Limb (tissue), 2 donors: ENCODE results near the gene OSBP.
"Not testable (repeated sequence)": the region's sequence is repeated elsewhere in the genome, so short reads cannot be mapped to it uniquely, and the experiment has no call there.

Experiments
- DNase-seq, 2 donors: peaks; one replicate each; pipeline ENCODE4 v3.0.0-alpha.2; 2016; ENCODE audit errors: extremely low spot score in 2 of 2

The OSBP gene, protein sequence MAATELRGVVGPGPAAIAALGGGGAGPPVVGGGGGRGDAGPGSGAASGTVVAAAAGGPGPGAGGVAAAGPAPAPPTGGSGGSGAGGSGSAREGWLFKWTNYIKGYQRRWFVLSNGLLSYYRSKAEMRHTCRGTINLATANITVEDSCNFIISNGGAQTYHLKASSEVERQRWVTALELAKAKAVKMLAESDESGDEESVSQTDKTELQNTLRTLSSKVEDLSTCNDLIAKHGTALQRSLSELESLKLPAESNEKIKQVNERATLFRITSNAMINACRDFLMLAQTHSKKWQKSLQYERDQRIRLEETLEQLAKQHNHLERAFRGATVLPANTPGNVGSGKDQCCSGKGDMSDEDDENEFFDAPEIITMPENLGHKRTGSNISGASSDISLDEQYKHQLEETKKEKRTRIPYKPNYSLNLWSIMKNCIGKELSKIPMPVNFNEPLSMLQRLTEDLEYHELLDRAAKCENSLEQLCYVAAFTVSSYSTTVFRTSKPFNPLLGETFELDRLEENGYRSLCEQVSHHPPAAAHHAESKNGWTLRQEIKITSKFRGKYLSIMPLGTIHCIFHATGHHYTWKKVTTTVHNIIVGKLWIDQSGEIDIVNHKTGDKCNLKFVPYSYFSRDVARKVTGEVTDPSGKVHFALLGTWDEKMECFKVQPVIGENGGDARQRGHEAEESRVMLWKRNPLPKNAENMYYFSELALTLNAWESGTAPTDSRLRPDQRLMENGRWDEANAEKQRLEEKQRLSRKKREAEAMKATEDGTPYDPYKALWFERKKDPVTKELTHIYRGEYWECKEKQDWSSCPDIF

DNA sequence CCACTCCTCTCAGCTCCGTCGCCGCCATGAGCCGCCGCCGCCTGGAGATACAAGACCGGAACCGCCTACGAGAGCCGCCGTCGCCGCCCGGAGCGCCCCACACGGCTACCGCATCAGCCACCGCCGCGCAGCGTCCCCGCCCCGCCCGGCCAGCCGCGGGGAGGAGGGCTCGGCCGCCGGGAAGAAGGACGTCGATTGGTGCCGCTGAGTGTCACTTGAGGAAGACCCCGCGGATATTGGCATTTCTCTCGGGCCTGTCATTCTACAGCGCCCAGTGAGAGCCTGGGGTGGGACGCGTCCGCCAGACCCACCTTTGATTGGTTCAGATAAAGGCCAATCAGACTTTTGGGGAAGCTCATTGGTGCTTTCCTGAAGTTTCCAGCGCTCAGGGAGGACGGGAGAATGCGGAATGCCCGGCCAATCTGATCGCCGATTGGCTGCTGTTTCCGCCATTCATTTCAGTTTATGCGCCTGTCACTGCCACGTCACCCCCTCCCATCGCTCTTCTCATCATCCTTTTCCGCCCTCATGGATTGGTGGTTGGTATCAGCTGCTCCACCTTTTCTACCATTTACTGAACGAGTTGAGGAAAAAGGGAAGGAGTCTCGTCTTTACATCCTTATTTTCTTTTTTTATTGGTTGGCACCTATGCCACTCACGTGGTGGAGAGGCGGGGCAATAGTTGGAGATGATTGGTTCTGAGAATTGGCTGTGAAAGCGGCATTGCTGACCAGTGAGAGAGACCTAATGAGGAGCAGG is at the start of gene OSBP:
TSS of gene OSBP (minus strand) at position 138 of the 759 bp plus-strand sequence. CDS start at position 28, 110 bp downstream.
- peak; percentile 99 to 100 for DNase-seq

DNA sequence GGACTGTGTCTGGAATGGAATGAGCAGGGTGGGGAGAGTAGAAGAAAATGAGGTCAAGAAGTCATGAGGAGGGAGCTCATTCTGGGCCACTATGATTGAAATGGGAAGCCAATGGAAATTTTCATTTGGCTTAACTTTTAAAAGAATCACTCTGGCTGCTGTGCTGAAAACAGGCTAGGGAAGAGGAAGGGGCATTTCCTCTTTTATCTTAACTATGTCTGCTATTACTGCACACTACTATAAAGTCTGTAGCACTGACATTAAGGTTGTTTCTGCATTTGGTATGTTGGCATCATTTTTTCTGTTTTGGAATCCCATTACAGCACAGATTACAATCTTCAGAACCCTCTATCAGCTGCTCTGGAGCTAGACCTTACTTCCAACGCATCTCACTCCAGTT is 45.0 kb upstream of the OSBP start:
- no peak for DNase-seq

DNA sequence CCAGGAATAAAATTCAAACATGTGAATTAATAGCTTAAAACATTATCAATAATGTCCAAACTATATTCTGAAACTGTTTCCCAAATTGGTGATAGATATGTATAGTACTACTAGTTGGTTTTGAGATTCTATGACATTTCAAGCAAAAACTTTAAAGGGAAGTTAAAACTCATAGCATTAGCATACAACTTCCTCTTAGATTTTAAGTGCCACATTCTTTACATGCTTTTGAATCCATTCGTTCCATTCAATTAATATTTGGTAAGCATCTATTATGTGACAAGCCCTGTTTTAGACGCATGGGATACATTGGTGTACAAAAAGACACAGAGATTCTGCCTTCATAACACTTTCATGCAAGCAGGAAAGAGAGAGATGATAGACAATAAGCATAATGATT is 44.4 kb upstream of the OSBP start:
- no peak for DNase-seq

DNA sequence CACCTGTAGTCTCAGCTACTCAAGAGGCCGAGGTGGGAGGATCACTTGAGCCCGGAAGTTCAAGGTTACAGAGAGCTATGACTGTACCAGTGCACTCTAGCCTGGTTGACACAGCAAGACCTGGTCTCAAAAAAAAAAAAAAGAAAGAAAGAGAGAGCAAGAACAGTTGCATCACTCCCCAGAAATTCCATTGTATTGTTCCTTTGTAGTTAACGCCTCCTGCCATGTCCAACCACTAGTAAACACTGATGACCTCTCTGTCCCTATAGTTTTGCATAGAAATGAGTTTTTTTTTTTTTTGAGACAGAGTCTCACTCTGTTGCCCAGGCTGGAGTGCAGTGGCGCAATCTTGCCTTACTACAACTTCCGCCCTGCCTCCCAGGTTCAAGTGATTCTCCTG is 42.5 kb upstream of the OSBP start:
- DNase-seq: no peak

DNA sequence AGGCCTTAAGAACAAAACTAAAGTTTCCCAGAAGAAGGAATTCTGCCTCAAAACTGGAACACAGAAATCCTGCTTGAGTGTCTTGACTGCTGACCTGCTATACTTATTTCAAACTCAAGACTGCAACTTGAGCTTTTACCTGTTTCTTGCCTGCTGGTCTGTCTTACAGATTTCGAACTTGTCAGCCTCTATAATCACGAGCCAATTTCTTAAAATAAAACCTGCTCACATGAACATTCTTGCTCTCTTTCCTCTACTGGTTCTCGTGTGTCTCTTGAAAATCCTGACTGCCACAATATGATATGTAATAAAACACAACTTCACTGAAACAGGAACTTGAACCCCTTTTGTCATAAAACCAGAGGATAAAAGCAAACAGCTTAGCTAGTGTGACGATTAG is 39.3 kb upstream of the OSBP start:
- DNase-seq: no peak

DNA sequence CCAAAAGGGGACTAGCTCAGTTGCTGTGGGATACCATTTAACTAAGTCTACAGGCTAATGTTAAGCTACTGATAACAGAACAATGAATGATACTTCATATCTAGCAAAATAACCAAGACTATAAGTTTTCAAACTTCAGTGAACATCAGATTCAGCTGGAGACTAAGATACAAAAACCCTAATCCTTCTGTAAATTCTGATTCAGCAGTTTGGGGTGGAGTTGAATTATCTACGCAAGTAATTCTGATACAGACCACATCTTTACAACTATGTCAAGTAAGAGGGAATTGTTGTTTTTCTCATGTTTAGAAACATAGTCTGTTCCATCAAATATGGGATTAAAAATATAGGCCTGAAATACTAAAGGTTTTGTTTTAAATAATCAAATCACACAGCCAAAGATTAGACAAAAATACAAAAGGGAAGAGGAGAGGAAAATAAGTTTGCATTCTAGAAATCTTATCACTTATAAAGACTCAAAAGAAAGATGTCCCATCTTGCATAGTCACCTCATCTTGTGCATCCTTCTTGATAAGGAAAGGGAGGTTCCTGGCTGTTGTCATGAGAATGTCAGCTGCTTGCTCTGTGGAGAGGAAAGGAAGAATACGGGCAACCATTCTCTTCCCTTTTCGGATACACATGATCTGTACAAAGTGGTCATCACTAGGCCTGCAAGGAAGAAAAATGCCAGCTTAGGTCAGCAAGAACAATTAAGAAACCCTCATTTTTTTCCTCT is 31.8 kb upstream of the OSBP start:
- no peak for DNase-seq

DNA sequence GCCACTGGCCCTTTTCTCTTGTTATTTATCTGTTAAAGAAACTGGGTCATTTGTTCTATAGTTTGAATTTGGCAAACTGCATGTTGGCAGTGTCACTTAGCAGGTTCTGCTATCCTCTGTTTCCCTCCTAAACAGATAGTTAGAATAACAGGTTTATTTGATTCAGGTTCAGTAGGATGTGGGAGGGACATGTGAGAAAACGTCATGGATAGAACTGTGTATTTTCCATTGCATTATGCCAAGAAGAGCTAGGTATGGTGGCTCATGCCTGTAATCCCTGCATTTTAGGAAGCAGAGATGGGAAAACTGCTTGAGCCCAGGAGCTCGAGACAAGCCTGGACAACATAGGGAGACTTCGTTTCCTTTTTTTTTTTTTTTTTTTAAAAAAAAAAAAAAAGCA is 29.0 kb upstream of the OSBP start:
- DNase-seq: no peak

DNA sequence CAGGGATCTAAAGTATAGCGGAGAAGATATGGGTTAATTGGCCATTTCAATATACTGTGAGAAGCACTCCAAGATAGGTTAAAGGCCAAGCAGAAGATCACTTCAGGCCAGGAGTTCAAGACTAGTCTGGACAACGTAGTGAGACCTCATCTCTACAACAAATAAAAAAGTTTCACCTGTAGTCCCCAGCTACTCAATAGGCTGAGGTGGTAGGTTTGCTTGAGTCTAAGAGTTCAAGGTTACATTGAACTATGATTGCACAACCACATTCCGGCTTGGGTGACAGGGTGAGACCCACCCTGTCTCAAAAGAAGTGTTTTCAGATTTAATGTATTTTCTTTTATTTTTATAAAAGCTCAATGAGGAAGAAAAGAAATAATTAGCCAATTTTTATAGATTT is 27.8 kb upstream of the OSBP start:
- DNase-seq: no peak

DNA sequence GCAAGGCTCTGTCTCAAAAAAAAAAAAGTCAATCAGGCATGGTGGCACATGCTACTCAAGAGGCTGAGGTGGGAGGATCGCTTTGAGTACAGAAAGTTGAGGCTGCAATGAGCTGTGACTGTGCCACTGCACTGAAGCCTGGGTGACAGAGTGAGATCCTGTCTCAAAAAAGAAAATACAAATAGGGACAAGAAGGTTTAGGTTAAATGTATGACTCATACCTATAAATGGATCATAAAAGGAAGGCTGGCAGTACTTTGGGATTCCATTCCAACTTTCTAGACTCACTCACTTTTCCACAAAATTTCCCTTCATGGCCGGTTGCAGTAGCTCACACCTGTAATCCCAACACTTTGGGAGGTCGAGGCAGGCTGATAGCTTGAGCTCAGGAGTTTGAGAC is 25.6 kb upstream of the OSBP start:
- DNase-seq: no peak

DNA sequence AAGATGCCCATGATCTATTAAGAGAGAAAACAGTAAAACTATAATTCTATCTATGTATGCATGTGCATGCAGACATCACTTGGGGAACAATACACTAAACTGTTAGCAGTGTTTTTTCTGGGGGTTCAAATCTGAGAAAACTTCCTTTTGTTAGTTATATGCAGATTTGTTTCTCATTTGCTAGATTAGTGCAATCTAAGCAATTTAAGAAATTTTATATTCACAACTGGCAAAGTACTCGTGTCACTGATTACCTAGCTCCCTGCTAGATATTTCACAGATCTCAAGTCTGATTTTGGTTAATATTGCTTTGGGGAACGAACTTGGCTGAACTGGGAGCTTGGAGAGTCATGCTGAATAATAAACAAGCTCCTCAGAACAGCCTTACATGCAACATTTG is 14.9 kb upstream of the OSBP start:
- no peak for DNase-seq

DNA sequence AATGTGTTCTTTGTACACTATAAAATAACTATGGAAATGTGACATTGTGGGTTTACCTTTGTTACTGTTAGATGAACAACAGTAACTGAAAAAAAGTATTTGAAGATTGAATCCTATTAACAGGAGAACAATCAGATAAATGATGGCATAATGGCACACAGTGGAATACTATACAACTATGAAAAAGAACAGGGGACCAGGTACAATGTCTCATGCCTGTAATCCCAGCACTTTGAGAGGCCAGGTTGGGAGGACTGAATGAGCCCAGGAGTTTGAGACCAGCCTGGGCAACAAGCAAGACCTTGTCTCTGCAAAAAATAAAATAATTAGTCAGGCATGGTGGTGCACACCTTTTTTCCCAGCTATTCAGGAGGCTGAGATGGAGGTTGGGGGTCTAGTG is 14.4 kb upstream of the OSBP start:
- DNase-seq: no peak

DNA sequence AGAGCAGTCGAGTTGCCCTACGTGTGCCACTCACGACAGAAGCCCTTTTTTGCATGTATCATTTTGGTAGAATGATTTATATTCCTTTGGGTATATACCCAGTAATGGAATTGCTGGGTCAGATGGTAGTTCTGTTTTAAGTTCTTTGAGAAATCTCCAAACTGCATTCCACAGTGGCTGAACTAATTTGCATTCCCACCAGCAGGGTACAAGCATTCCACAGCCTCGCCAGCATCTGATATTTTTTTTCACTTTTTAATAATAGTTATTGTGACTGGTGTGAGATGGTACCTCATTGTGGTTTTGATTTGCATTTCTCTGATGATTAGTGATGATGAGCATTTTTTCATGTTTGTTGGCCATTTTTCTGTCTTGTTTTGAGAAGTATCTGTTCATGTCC is 11.4 kb upstream of the OSBP start:
- DNase-seq: not testable (repeated sequence)

DNA sequence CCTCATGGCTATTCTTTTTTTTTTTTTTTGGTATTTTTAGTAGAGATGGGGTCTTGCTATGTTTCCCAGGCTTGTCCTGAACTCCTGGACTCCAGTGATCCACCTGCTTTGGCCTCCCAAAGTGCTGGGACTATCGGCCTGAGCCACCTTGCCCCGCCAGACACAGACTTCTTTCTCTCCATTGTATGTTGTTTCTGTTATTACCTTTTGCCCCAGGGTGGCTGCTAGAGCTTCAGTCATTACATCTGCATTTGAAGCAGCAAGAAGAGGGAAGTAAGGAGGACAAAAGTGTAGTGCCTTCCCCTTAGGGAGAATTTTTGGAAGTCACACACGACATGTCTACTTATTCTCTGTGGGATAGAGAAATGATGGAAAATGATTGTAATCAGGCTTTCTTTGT is 10.1 kb upstream of the OSBP start:
- no peak for DNase-seq

DNA sequence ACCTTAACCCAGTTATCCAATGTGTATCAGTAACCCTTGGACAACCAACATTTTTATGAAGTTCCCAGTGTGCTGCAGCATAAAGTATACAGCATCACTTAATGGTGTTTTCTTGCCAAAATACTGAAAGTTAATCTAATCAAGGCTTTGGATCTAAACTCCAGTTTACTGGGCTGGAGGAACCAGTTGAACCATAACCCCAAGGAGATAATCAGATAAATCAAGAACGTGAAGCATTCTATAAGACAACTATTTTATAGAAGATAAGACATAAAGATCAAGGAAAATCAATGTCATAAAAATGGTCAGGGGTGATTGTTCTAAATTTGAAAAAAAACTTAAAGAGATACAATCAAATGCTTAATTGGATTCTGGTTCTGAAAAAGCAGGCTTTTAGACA is 2.3 kb upstream of the OSBP start:
- DNase-seq: no peak

DNA sequence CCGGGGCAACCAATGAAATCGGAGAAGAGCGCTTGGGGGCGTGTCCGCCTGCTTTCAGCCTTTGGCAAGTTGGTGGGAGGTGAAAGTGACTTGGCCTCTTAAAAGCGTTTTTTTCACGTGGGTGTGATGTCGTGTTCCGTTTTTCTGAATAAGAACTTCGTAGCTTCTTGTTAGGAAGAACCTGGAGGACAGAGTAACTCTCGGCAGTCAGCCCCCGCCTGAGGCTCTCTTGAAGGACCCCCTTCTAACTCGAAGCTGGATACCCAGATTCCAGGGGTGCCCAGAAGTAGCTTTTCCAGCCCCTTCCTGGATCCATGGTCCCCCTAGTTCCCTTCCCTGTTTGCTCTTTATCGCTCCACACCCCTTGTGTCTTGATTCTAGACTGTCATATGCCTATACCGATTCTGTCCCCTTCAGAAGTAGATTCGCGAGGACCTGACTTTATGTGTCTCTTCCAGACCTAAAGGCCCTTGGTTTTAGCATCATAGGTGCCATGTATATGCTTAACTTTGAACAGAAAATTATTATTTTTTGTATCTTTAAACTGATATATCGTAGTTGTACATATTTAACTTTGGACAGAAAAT is 915 bp upstream of the OSBP start:
- DNase-seq: no peak

DNA sequence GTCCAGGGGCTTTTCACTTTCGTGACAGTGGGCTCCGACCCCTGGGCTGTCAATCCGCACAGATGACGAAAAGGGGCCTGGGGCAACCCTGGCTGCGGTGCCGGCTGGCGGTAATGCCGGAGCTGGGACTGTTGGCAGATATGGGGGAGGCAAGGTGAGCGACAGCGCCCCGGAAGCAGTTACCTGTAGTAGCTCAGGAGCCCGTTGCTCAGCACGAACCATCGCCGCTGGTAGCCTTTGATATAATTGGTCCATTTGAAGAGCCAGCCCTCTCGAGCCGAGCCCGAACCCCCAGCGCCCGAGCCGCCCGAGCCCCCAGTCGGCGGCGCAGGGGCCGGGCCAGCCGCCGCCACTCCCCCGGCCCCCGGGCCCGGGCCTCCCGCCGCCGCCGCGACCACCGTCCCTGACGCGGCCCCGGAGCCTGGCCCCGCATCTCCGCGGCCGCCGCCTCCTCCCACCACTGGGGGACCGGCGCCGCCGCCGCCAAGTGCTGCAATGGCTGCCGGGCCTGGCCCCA is 396 bp downstream of the OSBP start:
- no peak for DNase-seq

DNA sequence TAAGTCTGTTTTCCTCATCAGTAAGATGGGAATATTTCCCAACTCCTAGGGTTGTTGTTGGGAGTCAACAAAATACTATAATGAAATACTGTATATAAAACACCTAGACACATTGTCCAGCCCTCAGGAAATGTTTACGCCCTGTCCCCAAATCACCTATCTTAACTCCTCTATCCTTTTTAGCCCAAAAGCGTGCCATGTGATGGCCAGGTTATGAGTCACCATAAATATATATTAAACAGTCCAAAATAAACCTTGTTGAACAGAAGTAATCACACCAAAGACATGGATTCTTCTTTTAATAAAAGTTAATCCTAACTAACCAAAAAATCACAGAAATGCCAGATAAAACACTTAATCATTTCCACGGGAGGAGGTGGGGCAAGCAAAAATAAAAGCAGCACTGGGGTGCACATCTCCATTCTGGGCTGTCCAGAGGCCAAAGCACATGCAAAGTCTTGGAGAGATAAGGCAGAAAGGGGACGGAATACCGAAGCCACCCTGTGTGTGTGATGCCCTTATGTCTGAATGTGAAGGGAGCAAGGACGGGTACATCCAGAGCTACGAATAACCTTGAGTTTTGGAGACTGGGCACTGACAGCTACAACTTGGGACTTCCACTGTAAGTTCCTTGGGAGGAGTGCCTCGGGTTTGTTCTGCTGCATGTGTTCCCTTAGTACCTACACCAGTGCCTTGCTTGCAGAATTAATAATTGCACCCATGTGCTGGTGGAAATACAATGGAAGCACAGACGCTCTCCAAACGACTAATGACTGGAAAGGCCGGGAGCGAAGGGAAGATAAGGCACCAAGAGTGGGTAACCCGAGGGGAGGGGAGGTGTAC is 1.1 kb downstream of the OSBP start:
- DNase-seq: peak in 1 of 2 donors; percentile 24

DNA sequence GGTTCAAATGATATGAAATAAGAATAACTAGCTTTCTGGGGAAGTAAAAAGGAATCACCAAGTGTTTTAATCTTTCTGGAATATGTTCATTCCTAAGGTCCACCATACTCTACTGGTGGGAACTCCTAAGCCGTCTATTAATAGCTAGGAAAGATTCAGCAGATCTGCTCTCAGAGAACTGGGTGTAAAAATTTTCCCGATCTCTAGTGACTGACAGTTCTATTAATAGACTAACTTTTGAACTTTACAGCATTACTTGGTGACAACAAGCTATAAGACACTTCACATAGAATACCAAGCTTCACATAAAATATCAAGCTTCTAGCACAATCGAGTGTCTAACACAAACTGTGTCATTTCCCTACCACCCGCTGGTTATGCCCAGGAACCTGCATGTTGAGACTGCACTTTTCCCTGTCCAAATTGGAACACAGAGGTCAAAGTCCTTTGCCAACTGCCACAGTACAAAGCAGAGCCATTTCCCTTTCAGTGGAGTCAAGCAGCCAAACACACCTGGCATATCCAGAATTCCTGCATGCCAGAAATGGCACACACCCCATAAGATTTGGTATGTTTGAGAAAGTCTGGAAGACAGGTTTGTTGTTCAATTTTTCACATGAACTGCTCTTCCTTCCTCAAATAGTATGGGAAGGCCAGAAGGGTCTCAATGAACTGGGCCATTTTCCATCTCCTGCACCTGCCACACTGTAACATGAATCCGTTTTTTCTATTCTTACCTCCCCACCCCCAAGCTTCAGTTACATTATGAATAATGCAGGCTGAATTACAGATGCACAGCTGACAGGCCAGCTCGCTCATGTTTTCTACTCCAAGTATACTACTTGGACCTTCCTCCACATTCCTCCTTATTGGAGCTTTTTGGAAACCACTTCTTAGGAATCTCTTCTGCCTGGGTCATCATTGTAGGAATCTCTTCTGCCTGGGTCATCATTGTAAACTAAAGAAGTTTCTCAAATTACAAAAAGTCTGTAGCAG is 3.7 kb downstream of the OSBP start:
- DNase-seq: peak; percentile 9 to 28

DNA sequence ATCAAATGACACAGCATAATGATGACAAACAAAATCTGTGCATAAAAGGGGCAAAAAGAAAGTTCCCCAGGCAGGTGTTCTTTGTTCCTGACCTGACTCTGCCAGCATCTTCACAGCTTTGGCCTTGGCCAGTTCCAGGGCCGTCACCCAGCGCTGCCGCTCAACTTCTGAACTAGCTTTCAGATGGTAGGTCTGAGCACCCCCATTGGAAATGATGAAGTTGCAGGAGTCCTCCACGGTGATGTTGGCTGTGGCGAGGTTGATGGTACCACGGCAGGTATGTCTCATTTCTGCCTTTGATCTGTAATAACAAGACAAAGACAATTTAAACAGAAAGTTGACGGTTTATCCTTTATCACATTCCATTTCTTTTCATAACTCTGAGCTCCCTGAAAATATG is 5.3 kb downstream of the OSBP start:
- no peak for DNase-seq
